Measurements from ENCODE around the gene PPT2.

Gene PPT2

GRCh38 chr6:32153564-32154513, at the start of gene PPT2:
TSS of gene PPT2 (plus strand) at chr6:32154141. CDS start at chr6:32154595, 454 bp downstream.
- peak; percentile 94 for DNase-seq (ENCODE audit: low read depth)

- no peak for DNase-seq (ENCODE audit: low read depth)
These were observed 48.5 kb upstream of the PPT2 start for GRCh38 chr6:32105433-32105832.

- DNase-seq (ENCODE audit: low read depth), result peak; percentile 63
These were observed 46.5 kb upstream of the PPT2 start for GRCh38 chr6:32107406-32107805.

- peak; percentile 56 for DNase-seq (ENCODE audit: low read depth)
These were observed 45.8 kb upstream of the PPT2 start for GRCh38 chr6:32108094-32108627.

- no peak for DNase-seq (ENCODE audit: low read depth)
These were observed 45.2 kb upstream of the PPT2 start for GRCh38 chr6:32108727-32109113.

- no peak for DNase-seq (ENCODE audit: low read depth)
These were observed 44.7 kb upstream of the PPT2 start, which contains the start of gene TNXB for GRCh38 chr6:32109114-32109764. TSS of gene TNXB (minus strand) at chr6:32109338. CDS start at chr6:32098198, 11,140 bp downstream.

GRCh38 chr6:32109765-32110160, 44.2 kb upstream of the PPT2 start:
- no peak for DNase-seq (ENCODE audit: low read depth)

- DNase-seq (ENCODE audit: low read depth), result no peak
These were observed 43.3 kb upstream of the PPT2 start for GRCh38 chr6:32110632-32111031.

GRCh38 chr6:32111424-32112066, 42.4 kb upstream of the PPT2 start:
- DNase-seq (ENCODE audit: low read depth), result no peak

GRCh38 chr6:32112431-32112980, 41.4 kb upstream of the PPT2 start:
- DNase-seq (ENCODE audit: low read depth), result peak; percentile 40

GRCh38 chr6:32113386-32114352, 40.3 kb upstream of the PPT2 start:
- DNase-seq (ENCODE audit: low read depth), result peak; percentile 98

- peak; percentile 34 for DNase-seq (ENCODE audit: low read depth)
These were observed 39.1 kb upstream of the PPT2 start for GRCh38 chr6:32114796-32115195.

GRCh38 chr6:32115623-32116022, 38.3 kb upstream of the PPT2 start:
- DNase-seq (ENCODE audit: low read depth), result no peak

GRCh38 chr6:32116674-32117073, 37.3 kb upstream of the PPT2 start:
- DNase-seq (ENCODE audit: low read depth), result no peak

- DNase-seq (ENCODE audit: low read depth), result no peak
These were observed 36.5 kb upstream of the PPT2 start for GRCh38 chr6:32117461-32117860.

GRCh38 chr6:32118782-32119628, 34.9 kb upstream of the PPT2 start:
- DNase-seq (ENCODE audit: low read depth), result peak; percentile 86

- DNase-seq (ENCODE audit: low read depth), result no peak
These were observed 33.3 kb upstream of the PPT2 start for GRCh38 chr6:32120573-32121059.

GRCh38 chr6:32123681-32124080, 30.3 kb upstream of the PPT2 start:
- no peak for DNase-seq (ENCODE audit: low read depth)

- DNase-seq (ENCODE audit: low read depth), result no peak
These were observed 27.1 kb upstream of the PPT2 start for GRCh38 chr6:32126880-32127279.

GRCh38 chr6:32127409-32127716, 26.6 kb upstream of the PPT2 start:
- DNase-seq (ENCODE audit: low read depth), result no peak

Measured in fibroblast of gingiva (primary cell).